SK-MEL-5 (cell line): ENCODE results near the gene ADIPOR2. TPM values are rescaled to one million over a fixed set of nuclear protein-coding genes. Genes with fewer than 3 reads are reported as not detected.

Experiments used
- DNase-seq: peaks from one replicate; pipeline ENCODE4 v3.0.0-alpha.2; 2016; ENCODE audit warnings: low read depth, low spot score
- in situ Hi-C: cut with HindIII; loops from 2 replicates; pipeline ENCODE4 v1.10.0; 2016; ENCODE audit warnings: low sequenced_read_pairs, high pct_unique_total_duplicates, low pct_unique_long_range_greater_than_20kb
- total RNA-seq: library from RNA; depleted of rRNA; stranded (reverse); fragments of >200 nt; shearing (Covaris generic); gene quantifications from 2 replicates; pipeline ENCODE4 v1.2.3, GENCODE V29; 2014

ADIPOR2 gene
- total RNA-seq, 1 experiment from 2014 or later = 61.3 TPM

DNA sequence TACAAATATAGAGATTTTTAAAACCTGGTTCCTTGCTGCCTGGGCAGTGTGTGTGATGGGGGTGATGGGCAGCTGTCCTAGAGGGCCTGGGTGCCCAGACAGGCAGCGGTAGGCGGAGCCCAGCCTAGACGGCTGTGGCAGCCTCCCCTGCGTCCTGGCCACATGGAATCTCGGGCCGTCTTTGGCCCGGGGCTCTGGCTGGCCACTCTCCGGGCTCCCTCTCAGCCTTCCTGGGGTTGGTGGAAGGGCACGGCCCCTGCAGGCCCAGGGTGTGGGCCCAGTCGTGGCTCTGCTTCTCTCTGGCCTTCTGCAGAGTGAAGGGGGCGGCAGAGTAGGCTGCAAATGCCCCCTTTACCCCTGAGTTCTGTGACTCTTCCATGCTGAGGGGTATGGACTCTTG lies 131.8 kb downstream of the ADIPOR2 start:
- no peak for DNase-seq
- in situ Hi-C loops = no loop called here

GRCh38 chr12:1823237-1823636 lies 132.4 kb downstream of the ADIPOR2 start:
- DNase-seq = no peak
- in situ Hi-C loops = no loop called here

DNA sequence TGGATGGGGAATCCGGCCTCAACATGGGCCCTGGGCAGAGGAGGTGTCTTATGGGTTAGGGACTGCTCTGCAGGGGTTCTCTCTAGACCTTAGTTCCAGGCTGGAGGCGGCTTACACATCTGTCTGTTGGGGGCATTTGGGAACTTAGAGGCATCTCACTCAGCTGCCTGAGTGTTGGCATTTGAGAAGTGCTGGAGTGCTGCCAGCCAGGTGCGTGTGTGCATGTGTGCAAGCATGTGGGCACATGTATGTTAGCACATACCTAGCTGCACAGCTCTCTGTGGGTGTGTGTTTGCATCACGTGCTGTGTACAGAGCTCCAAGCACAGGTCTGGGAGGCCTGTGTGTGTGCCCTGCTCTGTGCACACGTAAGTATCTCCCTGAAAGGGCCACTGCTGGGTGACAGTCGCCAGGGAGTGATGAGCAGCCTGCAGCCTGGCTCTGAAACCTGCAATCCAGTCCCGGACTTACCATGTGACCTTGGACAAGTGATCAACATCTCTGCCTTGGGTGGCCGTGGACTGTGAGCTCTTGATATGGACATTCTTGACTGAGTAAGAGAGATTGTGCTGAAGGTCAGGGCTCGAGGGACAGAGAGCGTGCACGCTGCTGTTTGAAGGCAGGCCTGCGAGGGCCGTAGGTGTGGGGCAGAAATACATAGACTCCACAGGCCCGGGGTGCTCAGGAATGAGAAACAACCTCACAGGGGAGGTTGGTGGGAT lies 134.7 kb downstream of the ADIPOR2 start:
- in situ Hi-C loops = no loop called here
- DNase-seq = no peak

DNA sequence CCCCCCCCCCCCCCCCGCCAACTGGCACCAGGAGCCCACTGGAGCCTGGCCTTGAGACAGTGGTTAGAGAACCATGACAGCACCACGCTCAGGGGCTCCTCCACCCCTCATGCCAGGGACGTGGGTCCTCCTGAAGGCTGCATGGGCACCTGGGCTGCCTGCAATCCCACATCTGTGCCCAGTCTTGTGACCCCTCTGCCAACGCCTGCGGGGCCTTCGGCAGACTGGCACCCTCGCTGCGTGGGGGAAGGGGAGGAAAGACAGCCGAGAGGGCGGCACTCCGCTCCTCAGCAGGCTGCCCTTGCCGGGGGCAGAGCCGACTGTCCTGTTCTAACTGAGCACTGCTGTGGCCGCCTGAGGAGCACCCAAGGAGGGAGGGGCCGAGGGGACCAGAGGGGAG lies 135.5 kb downstream of the ADIPOR2 start:
- in situ Hi-C loops = no loop called here
- DNase-seq = no peak

DNA sequence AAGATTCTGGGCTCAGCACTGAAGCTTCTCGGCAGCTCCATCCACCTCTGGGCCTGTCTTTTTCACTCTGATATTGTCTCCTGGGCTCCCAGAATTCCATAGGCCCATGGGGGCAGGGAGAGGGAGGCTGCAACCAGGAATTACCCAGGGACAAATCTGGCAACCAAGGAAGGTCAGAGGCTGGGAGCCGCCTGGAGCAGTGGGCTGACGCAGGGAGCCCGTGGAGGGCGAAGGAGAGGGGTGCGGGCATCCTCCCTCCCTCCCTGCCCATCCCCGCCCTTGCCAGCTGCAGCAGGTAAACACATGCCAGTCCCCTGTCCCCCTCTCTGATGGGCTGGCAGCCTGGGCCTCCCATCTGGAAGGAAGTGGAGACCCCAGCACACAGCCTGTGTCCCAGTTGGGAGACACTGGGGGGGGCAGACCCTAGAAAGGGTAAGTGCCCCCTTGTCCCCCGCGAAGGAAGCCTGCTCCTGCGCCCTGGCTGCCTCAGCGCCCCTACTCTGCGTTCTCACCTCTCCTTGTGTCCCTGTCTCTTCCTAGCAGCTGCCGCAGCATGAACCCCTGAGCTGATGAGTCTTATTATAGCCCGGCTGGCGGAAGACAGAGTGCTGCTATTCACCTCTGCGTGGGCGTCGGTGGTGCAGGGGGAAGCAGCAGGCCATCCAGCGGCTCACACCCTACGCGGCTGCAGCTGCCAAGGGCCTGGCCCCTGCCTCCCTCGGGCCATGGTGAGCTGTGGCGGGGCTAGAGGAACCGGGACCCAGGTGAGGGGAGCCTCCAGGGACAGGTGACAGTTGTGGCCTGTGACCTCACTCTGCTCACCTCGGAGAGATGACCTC lies 136.2 kb downstream of the ADIPOR2 start:
- DNase-seq = no peak
- in situ Hi-C loops = no loop called here

DNA sequence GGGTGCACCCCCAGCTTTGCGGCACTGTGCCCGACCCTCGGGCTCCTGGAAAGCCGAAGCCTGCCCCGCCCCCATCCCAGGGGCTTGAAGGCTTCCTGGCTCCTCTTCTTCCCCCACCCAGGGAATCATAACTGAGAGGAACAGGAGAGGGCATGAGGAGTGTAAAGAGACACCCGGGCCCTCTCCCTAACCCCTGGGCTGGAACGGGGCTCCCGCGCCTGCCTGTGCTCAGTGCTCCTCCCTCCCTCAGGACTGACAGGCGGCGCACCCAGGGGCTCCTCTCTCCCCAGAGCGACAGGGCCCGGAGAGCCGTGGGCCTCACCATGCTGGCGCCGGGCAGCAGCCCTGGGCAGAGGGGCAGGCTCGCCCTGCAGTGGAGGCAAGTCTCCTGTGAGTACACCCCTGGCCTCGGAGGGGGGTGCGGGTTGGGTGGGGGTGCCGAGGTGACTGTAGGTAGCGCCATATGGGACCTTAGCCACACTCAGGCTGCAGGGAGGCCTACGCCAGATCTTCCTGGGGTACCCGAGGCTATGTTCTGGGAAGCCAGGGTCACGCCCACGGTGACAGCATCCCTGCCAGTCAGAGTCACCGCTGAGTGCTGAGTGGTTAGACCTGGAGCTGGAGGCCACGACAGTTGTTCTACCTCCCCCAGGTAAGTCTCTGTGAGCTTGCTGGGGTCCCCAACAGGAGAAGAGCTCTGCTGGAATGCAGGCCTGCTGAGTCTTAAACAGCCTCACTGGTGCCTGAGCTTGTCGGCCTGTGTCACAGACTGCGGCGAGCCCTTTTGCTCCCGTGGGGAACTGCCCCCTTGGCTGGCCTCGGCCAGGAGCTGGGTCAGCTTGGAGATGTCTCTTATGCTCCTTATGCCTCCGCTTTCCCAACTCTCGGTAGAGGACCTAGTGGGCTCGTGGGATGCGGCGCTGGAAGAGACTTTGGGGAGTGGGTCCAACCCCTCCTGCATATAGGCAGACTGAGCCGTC lies 137.2 kb downstream of the ADIPOR2 start:
- no peak for DNase-seq
- in situ Hi-C loops = no loop called here

DNA sequence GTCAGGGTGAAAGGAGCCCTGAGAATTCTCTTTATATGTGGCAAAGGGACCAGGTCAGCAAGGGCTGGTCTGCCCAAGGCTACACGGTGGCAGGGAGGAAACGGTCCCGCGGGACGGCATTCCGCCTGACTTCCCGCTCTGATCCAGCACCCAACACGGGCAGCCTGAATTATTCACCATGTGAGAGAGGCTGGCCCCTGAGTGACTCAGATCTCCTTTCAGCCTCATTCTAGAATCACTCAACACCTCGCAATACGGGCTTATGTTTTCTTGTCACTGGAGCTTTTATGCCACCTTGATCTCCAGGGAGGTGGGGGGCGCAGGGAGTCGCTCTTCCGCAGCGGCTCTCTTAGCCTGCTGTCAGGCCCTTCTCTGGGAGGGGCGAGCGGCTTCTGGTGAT lies 138.0 kb downstream of the ADIPOR2 start:
- DNase-seq = no peak
- in situ Hi-C loops = no loop called here

DNA sequence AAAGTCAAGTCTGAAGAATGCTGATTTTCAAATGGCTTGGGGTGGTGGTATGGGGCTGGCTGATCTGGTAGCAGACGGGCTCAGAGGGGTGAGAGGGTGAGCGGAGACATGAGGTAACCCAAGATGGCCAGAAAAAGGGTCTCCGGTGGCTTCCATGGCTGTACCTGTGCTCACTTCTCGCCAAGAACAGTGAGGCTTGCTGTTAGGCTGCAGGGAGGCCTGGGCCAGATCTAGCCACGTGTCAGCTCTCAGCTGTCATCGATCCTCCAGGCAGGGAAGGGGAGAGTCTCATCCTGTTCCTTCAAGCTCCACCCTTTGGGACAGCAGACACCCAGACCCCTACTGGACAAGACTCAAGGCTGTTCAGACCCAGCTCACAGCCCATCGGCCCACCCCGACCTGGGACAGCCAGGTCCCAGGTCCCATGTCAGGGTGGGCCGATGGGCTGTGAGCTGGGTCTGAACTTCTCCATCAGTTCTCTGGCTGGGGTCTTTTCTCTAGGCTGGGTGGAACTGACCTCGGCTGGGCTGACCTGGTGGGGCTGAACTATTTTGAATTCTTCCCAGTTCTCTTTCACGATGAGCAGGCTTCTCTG lies 138.5 kb downstream of the ADIPOR2 start:
- in situ Hi-C loops = no loop called here
- DNase-seq = no peak

GRCh38 chr12:1830401-1830845 lies 139.6 kb downstream of the ADIPOR2 start:
- DNase-seq = no peak
- in situ Hi-C loops = no loop called here

DNA sequence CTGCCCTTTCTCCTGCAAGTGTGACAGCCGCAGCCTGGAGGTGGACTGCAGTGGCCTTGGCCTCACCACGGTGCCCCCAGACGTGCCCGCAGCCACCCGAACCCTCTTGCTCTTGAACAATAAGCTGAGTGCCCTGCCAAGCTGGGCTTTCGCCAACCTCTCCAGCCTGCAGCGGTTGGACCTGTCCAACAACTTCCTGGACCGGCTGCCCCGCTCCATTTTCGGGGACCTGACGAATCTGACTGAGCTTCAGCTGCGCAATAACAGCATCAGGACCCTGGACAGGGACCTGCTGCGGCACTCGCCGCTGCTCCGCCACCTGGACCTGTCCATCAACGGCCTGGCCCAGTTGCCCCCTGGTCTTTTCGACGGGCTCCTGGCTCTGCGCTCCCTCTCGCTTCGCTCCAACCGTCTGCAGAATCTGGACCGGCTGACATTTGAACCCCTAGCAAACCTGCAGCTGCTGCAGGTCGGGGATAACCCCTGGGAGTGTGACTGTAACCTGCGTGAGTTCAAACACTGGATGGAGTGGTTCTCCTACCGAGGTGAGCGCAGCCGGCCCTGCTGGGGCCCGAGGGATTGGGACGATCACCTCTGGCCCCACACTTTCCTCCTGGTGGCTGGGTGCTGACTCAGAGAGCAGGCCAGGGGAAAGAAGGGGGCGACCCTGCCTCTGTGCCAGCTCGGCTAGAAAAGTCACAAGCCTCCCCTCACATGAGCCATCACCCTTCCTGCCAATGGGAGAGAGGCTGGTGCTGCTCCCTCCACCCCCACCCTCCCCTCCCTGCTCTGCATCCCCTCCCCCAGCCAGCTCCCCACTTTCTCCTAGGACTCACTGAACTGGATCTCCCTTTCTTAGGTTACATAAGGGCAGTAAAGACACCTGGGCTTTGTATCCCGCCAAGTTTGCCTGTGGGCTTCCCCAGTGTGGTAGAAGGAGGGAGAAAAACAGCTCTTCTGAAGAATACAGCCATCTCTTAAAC lies 140.4 kb downstream of the ADIPOR2 start:
- in situ Hi-C loops = no loop called here
- DNase-seq = peak; percentile 16

DNA sequence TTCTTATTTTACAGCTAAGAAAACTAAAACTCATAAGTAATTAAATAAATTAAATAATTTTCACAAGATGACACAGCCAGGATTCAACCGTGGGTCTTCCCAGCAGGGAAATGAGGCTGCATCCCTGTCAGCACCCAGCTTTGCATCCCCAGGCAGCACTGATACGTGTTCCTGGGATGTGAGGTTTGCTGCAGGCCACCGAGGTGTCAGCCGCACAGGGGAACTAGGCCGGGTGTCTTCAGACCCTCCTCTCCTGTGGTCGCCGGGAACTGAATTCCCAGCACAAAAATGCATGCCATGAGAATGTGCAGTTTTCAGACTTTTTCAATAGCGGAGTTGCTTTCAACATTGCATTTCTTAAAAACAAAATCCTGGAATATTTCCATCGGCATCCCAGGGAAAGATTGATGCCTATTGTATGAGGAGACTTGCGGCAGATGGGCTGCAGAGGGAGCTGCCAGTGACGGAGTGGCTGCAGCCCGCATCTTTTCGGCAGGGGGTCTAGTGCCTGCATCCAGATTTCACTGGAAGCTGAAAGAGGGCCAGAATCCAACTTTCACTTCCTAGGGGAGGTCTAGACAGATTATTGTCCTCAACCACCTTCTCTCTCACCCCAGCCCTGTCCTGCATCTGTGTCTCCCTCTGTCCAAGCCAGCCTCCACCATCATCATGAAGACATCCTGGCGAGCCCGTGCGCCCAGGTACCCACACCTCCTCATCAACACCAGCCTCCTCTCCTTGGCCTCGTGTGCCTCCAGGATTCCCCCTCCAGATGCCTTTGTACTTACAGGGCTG lies 142.1 kb downstream of the ADIPOR2 start:
- in situ Hi-C loops = no loop called here
- no peak for DNase-seq

DNA sequence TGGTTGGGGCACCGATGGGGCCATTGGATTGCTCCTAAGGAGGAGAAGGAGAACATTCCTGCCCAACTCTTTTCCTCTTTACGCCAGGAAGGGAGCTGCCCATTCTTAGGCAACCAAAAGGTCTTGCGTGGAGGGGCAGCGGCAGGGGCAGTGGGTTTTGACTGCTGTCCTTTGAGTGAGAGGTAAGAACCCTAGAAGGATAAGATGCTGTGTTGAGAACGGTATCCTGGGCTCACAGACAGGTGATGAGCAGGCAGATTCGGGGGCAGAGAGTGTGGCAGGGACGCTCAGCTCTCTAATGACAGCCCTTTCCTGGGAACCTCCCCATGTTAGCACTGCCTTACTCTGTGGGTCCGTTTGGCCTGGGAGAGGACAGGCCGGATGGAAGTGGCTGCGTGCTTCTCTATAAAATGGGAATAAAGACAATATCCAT lies 142.7 kb downstream of the ADIPOR2 start:
- in situ Hi-C loops = no loop called here

GRCh38 chr12:1834186-1834925 lies 143.5 kb downstream of the ADIPOR2 start:
- in situ Hi-C loops = no loop called here
- DNase-seq = no peak

More for the DNA sequence above, 142.7 kb downstream of the ADIPOR2 start:
- no peak for DNase-seq

GRCh38 chr12:1835211-1836131 lies 144.6 kb downstream of the ADIPOR2 start:
- DNase-seq = no peak
- in situ Hi-C loops = no loop called here
